GM12865 (cell line): Measurements from ENCODE around the gene ATXN1.

Experiments used
- DNase-seq: peaks from one replicate; pipeline ENCODE4 v3.0.0; 2010; ENCODE audit warnings: low read depth
- H3K4me3 ChIP-seq: 2 replicates; pipeline ENCODE4 v1.5.1; 2011; ENCODE audit warnings: mild to moderate bottlenecking, low read depth, low read length, control low read depth
- CTCF ChIP-seq: IDR thresholded peaks from 2 replicates; pipeline ENCODE4 v1.5.1; 2011; ENCODE audit warnings: low read length, control low read depth, low read depth, inconsistent platforms; ENCODE audit not compliant: insufficient read depth; ENCODE audit errors: missing control alignments

Gene ATXN1

DNA sequence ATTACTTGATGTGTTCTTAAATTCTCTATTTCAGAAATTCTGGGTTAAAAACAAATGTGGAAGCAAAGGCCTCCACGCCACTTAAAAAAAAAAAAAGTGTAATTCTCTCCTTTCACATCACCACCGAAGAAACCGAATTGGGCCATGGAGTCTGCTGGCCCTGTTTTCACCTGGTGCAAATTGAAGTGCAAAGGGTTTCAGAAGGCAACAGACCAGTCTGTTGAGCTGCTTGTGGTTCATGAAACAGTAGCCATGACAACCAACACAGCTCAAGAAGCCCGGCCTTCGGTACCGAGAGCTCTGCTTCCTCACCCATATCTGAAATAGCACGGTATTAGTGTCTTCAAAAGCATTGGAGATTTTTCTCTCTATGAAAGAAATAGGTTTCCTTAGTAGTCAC, 459.7 kb downstream of the ATXN1 start:
- DNase-seq, result peak; percentile 91
- no peak for TF ChIP-seq CTCF
- no peak overlapping the region for H3K4me3 ChIP-seq

DNA sequence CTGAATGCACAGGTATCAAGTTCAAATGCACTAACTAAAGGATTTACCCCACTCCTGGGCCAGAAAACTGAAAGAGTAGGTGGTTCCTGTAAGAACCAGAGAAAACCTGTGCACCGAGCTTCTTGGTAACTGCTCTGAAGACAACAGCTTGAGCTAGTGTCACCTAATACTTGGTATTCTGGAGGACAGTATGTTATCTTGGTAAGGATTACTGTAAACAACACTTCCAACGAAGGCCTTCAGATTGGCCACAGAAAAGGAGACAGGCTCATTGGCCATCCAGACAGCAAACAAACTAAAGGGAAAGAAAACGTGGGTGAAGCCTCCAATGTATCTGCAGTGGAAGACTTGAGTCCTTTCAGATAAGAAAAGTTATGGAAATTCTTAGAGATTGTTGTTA, 461.4 kb downstream of the ATXN1 start:
- H3K4me3 ChIP-seq, result no peak overlapping the region
- no peak for TF ChIP-seq CTCF
- DNase-seq, result no peak

- TF ChIP-seq CTCF, result no peak
- DNase-seq, result no peak
- no peak overlapping the region for H3K4me3 ChIP-seq
Measured at GRCh38 chr6:16296061-16296670, 465.1 kb downstream of the ATXN1 start.

DNA sequence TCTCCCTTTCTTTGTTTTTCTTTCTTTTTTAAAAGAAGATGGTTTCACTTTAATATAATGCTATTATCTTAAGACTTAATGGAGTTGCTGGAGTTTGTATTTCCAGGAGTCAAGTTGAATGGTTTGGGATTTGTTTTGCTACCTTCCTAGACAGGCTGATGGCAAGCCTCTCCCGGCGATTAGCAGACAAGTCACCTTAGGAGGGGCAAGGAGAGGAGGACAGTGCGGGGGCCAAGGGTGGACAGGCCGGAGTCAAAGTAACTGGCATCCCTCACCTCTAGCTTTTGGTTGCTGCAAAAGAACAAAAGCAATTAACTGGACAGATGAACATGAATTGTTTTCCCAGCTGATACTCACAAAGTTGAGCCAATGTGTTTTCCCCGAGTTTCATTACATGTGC, 465.8 kb downstream of the ATXN1 start:
- TF ChIP-seq CTCF, result no peak
- H3K4me3 ChIP-seq, result no peak overlapping the region
- DNase-seq, result no peak

DNA sequence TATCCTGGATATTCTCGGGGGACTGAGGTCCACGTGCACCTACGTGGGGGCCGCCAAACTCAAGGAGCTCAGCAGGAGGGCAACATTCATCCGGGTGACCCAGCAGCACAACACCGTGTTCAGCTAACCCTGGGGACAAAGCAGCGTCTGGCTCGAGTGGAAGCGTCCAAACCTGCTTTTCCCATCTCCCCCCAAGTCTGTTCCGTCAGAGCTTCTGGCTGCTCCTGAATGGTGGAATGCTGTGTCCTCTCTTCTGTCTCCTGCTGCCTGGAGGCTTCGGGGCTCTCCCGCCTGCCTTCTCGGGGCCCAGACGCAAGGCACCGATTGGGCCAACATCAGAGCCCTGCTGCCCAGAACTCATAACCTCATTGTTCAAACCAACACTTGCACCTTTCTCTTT, 466.2 kb downstream of the ATXN1 start:
- DNase-seq, result no peak
- no peak overlapping the region for H3K4me3 ChIP-seq
- no peak for TF ChIP-seq CTCF

DNA sequence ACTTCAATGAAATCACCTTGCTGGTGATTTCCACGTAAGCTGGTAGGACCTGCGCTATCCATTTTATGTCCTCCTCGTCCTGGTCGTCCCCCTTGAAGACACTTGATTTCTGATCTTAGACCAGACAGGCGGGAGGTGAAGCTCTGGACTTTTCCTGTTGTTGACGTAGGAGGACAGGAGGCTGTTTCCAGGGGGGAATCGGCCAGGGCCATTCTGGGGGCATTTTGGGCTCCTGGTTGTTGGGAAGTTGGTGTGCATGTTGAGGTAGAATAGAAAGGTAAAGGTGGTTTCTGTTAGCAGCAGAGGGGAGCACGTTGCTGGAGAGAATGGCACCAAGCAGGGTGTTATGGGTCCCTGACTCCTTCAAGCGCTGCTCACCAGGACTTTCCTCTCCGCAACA, 466.9 kb downstream of the ATXN1 start:
- no peak for TF ChIP-seq CTCF
- DNase-seq, result no peak
- H3K4me3 ChIP-seq, result no peak overlapping the region

DNA sequence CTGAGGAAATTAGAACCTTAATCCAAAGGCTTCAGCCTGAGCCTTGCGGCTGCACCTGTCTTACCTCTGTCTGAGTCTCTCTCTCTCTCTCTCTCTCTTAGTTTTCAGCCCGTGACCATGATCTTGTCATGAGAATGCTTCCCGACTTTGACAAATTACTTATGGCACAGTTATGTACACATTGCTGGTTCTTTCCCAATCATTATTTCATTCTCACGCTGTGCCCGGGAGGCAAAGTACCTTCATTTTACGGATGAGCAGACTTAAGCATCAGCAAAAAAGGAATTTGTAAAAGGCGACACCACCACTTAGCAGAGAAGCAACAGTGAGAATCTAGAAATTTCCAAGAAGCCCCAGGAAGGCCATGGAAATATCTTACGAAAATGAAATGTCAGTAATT, 468.3 kb downstream of the ATXN1 start:
- no peak for TF ChIP-seq CTCF
- no peak for DNase-seq
- no peak overlapping the region for H3K4me3 ChIP-seq
